OCI-M2 (cell line): ENCODE data around the gene GNAI2.
A peak's percentile ranks its signal among the peaks of the same experiment; 100 is the strongest.
"Not testable (repeated sequence)": the region's sequence is repeated elsewhere in the genome, so short reads cannot be mapped to it uniquely, and the experiment has no call there.

Source experiments
- DNase-seq: peaks from one replicate; lab custom pipeline; 2025; ENCODE audit not compliant: unreplicated experiment; lab: John Stamatoyannopoulos, UW

GNAI2 gene

DNA sequence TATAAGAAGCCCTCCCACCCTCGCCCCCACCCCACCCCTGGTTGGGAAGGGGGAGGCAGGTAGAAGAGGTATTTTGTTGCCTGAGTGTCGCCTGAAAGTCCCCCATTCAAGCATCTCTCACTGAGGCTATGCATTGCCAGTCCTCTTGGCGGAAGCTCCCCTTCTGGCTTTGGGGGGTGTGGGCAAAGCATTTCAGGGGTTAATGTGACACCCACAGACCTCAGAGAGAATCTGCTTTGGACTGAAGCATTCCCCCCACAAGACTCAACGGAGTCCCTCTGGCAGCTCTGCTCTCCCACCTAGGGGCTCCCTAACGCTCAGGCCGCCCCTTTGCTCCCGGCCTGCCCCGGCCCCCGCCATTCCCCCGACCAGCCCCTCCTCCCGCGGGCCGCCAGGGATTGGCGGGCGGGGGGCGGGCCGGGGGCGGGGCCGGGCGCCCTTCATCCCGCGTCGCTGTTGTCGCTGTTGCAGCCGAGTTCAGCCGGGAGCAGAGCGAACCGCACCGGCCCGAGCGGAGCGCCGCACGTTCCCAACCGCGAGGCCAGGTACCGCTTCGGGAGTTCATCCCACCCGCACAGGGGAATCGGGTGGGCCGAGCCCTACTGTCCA is 31.1 kb upstream of the GNAI2 start, which contains the start of gene SLC38A3:
Gene SLC38A3, plus strand, starts transcription at position 468 of the 609 bp plus-strand sequence. CDS start 8,929 bp downstream, outside the sequence.
- peak; percentile 18 for DNase-seq

DNA sequence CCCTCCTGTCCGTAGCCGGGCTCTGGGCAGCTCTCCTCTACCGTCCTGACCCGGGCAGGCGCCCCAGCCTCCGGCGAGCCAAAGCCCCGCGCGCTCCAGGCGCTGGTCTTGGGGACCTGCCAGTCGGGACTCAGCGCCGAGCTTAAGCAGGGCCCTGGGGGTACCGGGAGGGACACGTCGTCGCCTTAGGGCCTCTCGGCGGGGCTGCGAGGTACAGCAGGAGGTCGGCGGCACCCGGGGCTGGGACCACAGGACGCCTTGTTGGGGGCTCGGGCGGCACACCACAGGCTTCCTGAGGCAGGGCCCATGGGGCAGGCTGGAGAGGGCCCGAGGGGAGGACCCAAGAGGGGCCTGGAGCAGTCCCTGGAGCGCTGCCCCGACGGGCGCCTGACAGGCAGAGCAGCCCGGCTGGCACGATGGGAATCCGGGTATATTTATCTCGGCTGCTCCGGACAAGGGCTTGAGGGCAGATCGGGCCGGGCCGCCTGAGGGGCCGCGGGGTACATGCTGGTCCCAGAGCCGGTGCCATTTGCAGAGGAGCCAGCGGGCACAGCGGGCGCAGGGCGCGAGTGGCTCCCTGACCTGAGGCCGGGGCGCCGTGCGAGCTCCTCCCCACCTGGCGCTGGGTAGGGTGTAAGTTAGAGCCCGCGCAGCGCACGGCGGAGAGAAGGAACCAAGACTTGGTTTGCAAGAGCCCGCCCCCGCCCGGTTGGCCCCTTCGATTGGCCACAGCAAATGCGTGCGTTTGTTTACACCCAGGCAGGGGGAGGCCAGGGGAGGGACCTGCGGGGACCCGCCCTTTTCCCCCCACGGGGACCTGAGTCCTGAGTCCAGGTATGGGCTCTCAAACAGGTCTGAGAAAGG is 30.4 kb upstream of the GNAI2 start:
- no peak for DNase-seq

DNA sequence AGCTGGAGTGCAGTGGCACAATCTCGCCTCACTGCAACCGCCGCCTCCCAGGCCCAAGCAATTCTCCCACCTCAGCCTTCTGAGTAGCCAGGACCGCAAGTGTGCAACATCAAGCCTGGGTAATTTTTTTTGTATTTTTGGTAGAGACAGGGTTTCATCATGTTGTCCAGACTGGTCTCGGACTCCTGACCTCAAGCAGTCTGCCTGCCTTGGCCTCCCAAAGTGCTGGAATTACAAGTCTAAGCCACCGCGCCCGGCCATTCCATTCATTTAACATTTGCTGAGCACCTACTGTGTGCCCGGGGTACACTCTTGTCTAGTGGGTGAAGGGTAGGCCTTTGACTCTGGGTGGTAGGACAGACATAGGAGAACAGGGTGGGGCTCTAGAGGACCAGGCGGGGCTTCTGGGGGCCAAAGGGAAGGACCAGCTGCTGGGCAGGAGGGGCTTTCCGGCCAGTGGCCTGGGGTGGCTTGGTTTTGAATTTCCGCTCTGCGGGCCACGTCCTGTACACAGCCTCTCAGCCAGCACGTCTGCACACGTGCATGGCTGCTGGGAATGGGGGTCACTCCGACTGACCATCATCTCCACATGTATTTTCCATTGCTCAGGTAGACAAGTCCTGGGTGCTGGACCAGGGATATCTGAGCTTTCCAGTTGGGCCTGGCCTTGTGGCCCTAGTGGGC is 28.5 kb upstream of the GNAI2 start:
- no peak for DNase-seq

DNA sequence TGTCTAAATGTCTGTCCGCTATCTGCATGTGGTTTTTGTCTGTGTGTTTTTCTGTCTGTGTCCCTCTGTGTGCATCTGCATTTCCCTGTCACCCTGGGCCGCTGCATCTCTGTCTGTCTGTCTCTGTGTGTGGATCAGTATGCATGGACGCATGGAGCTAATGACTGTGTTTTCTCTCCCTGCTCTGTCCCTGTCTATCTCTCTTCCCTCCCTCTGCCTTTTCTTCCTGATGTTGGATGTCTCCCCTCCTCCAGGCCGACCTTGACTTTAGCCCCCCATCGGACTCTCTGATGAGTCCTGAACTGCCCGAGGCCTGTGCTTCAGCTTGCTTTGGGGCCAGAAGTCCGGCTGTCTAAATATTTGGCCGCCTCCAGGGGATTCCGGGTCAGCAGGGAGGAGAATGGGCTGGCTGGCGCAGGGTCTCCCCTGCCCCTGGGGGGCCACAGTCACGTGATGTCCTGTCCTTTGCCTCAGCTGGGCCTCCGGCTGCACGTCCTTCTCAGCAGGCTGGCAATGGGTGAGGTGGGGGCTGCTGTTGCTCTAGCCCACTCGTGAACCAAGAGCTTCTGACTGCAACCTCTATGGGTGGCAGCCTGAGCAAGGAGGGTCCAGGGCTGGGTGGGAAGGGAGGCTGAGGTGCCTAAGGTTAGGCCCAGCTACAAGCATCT is 27.2 kb upstream of the GNAI2 start:
- no peak for DNase-seq

DNA sequence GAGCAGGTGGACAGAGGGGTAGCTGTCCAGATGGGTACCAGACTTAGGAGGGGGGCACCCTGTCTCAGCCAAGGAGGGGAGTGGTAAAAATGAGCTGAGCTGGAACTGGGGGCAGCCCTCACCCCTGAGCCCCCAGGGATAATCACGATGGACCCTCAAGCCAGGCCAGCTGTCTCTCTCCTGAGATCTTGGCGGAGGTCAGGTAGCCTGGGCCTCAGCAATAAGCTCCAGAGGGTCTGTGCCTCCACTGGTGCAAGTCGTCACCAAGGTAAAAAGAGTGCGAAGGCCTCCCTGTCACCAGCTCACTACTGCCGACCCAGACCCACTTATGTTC is 25.9 kb upstream of the GNAI2 start:
- DNase-seq, result no peak

DNA sequence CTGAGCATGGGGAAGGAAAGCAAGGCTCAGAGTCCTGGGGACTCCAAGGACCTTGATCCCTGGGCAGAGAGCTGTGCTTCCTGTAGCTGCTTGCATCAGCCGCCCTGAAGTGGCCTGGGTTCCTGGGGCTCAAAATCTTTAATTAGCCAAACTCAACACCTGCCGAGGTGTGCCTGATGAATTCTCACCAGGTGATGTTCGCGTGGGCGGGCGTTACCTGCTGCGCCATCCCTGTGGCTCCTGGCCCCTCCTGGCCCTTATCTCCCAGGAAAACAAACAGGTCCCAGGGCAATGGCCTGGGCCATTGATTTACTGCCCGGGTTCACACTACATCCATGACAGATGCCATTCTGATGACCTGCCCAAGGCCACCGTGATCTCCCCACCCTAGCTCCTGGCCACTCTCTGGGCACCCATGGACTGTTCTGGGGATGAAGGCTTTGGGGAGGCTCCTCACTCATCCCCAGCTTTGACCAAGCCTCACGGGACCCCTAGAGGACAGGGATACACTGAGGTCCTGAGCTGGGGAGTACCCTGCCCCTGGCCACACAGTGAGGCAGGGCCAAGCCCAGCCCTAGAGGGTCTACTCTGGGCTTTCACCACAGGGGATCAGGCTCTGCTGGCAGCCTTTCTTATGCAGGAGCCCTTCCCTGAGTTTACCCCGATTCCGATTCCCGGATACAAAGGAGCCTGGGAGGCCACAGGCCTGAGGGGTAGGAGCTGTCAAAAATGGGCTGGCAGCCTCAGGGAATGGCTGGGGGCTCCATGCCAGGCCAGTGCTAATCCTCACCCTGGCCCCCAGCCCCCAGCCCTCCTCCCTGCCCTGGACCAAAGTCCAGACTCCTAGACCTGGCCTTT is 25.3 kb upstream of the GNAI2 start:
- no peak for DNase-seq

DNA sequence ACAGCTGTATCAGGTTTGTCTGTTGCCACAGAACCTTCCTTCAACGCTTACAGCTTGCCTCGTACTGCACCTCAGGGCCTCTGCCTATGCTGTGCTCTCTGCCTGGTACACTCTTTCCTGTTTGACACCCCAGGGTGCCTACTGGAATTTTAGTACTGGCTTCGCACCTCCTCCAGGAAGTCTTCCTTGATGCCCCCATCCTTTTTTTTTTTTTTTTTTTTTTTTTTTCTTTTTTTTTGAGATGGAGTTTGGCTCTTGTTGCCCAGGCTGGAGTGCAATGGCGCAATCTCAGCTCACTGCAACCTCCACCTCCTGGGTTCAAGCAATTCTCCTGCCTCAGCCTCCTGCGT is 24.7 kb upstream of the GNAI2 start:
- DNase-seq, result not testable (repeated sequence)

DNA sequence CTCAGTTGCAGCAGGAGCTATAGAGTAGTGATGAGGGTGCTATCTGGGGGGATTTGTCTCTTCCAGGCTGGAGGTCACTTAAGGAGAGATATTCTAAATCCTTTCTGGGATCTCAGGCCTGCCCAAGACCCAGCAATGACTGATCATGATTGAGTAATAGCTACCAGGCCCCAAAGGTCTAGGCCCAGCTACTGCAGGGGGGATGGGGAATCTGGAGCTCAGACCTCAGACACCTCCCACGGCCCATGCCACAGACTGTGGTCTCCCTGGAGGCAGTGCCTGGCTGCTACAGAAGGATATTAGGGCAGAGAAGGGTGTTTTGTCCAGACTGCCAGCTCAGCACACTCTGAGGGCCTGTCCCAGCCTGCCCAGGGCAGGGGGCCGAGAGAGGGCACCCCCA is 24.1 kb upstream of the GNAI2 start:
- no peak for DNase-seq

DNA sequence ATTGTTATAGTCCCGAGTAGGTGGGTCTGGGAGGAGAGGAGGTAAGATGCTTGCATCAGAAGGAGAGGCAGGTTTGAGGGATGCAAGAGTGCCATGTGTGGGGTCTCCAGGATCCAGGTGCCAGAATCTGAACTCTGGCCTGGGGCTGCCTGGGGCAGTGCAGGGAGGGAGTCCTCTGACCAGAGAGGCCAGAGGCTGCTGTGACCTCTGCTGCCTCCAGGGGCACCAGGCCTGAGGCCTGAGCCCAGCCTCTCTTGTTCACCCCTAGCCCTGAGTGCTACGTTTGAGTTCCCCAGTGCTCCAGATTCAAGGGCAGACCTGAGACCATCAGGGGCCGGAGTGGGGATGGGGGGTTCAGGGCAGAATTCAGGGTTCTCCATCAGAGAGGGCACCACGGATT is 23.5 kb upstream of the GNAI2 start:
- no peak for DNase-seq

DNA sequence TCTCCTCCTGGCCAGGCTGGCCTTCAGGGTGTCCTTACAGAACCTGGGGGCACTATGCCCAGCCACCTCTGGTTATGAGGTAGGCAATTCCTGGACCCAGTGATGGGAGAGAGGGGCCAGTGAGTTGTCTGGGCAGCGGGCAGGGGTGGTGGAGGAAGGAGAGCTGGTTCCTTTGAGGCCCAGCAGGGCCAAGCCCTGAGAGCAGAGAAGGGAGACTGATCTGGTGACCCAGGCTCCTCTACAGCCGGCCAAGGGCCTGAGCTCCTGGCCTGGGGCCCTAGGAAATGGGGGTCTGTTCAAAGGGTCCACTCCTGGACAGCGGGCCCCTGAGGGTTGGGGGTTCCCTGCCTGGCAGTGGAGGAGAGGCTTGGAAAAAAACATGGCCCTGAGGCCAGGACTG is 23.0 kb upstream of the GNAI2 start:
- DNase-seq, result no peak

DNA sequence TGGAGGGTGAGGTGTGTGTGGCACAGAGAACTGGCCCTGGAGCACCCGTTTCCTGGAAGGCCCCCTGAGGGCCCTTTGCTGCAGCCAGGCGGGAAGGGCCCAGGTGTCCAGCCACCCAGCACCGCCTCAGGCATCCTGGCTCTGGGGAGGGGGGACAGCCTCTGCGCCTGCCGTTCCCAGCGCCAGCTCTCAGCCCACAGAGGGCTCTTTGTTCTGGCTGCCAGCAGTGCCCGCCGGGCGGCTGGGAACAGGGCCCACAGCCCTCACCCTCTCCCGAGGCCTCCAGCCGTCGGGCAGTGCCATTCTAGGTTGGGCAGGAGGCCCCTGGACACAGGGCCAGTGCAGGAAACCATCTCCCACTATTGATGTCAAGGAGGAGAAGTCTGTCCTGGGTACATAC is 22.6 kb upstream of the GNAI2 start:
- no peak for DNase-seq

DNA sequence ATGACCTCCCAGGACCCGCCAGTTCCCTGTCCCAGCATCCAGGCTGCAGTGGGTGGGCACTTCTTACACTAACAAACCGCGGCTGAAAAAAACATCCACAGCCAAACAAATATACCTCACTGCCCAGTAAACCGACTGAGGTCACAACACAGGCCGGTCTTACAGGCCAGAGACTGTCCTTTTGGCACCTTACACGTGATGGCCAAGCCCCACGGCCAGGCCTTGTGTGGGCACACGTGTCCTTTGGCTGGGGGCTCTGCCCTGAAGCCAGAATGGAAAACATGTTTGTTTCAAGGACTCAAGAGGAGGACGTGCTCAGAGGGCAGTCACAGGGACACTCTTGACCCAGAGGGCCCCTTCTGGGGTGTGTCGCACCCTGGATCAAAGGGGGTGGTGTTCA is 21.2 kb upstream of the GNAI2 start:
- DNase-seq, result no peak

DNA sequence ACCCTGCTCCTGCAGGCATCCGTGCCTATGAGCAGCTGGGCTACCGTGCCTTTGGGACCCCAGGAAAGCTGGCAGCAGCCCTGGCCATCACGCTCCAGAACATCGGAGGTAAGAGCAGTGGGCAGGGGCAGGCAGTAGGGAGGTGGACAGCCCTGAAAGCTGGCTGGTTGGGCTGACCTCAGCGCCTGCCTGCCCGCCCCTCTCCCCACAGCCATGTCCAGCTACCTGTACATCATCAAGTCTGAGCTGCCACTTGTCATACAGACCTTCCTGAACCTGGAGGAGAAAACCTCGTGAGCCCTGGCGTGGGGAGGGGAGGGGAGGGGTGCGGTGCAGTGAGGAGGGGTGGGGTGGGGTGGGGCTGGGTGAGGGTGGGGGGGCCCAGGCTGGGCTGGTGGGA is 20.5 kb upstream of the GNAI2 start:
- no peak for DNase-seq

DNA sequence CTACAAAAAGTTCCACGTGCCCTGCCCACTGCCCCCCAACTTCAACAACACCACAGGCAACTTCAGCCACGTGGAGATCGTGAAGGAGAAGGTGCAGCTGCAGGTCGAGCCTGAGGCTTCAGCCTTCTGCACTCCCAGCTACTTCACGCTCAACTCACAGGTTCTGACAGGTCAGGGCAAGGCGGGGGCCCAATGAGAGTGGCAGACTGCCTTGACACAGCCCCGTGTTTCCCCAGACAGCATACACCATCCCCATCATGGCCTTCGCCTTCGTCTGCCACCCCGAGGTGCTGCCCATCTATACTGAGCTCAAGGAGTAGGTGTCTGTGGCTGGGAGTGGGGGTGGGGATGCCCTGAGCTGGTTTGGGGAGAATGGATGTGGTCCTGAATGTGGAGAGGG is 18.3 kb upstream of the GNAI2 start:
- DNase-seq, result no peak

DNA sequence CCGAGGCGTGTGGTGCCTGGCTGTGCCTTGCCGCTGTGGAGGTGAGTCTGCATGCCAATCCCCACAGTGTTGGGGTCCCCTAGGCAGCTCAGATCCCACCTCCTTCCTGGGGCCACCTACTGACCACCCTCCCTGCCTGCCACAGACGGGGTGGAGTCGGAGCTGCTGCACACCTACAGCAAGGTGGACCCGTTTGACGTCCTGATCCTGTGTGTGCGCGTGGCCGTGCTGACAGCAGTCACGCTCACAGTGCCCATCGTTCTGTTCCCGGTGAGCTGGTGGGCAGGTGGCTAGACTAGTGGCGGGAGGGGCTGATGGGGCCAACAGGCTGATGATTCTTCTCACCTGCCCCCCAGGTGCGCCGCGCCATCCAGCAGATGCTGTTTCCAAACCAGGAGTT is 17.6 kb upstream of the GNAI2 start:
- DNase-seq, result no peak

DNA sequence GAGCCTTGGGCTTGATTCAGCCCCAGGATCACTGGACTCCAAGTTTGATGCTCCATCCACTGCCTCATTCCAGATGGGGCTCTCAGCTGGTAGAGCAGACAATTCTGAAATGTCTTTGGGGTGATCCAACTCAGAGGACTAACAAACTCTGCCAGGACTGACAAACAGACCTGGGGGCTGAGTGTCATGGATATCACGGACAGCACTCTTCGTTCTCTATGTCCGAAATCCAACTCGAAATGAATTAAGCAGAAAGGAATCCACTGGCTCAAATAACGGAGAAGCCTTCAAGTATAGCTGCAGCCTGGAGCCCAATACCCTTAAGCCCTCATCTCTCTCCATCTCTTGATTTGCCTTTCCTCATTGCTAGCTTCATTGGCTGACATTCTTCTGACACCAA is 16.7 kb upstream of the GNAI2 start:
- DNase-seq, result no peak

DNA sequence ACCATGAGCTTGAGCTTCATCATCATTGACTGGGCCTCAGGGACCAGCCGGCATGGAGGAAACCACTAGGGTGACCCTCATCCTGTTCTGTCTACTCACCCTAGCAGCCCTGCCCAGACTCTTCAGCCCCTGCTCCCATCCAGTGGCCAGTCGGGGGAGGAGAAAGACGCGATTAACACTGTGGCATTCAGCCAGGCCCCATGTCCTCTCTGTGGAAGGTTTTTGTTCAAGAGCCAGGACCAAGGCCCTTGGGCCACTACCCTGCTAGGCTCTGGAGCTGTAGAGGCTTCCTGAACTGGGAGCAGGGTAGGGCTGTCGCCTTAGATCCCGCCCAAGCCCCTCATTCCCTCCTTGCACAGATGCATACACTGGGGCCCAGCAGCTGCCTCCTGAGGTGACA is 15.9 kb upstream of the GNAI2 start:
- no peak for DNase-seq

DNA sequence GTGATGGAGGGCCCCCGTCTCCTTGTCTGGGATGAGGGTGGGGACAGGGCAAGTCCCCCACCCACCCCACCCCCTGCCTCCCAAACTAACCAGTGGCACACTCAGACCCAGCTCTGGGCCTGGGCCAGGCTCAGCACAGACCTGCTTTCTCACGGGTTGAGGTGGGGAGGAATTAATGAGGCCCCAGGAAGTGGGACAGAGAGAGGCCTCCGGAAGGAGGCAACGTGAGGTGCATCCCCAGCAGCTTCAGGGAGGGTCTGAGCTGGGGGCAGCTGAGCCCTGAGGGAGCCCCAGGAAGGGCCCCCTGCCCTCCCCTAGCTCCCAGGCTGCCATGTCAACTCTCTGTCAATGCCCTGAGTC is 15.0 kb upstream of the GNAI2 start:
- DNase-seq, result no peak

DNA sequence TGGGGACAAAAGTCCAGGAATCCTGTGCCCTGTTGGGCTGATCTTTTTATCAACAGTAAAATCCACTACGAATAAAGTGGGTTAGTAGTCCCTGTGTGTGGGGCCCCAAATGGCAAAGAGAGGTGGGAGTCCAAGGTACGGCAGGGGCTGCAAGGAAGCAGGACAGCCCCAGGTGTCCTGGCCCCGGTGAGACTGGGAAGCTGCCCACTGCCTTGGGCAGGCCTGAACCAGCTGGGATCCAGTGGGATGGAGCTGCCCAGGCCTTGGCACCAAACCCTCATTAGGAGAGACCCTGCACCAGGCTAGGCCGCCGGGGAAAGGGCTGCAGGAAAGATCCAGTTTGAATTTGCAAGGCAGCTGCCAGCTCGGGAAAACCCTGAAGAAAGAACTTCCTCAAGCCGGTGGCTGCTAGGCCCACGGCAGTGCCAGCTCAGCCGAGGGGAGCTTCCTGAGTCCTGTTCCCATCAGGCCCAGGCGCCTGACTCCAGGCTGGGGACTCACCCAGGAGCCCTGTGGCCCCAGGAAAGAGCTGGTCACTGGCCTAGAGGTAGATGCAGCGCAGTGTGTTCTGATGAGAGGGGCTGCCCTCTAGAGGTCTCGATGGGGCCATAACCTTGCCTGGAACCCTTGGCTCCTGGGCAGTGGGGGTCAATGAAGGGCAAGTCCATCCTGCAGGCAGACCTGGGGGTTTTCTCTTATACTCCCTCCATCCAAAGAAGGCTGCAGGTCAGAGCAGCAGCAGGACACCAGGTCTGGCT is 14.4 kb upstream of the GNAI2 start:
- DNase-seq, result no peak

DNA sequence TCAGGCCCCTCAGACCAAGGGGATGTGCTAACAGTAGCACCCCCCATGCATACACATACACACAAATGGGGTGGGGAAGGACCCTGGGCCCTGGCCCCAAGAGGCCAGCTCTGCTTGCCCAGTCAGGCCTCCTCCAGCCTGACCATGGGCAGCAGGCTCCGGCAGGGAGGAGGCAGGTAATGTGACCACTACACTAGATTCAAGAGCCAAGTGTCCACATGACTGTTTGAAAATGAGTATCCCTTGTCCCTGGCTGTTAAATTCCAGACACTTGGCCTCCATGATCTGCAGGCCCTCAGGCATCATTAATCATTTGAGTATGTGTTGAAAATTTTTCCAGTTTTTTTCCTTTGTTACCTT is 13.9 kb upstream of the GNAI2 start:
- no peak for DNase-seq
